SK-N-SH treated with all-trans-retinoic acid at 6 μM for 48 hours (cell line): ENCODE data around the gene RPL23.

ENCODE experiments used
- GLIS3 ChIP-seq: fragments of 250-450 bp; sonication (Bioruptor Pico); IDR thresholded peaks from 2 replicates; pipeline ENCODE4 v1.5.0; 2020; ENCODE audit warnings: mild to moderate bottlenecking, moderate library complexity
- ISL1 ChIP-seq: fragments of 250-450 bp; sonication (Bioruptor Pico); IDR thresholded peaks from 2 replicates; pipeline ENCODE4 v2.1.2; 2022; ENCODE audit warnings: mild to moderate bottlenecking, moderate library complexity
- TSHZ2 ChIP-seq: fragments of 250-450 bp; sonication (Bioruptor Pico); IDR thresholded peaks from 2 replicates; pipeline ENCODE4 v1.5.0; 2020; ENCODE audit warnings: mild to moderate bottlenecking, moderate library complexity
- ZC3H10 ChIP-seq: fragments of 250-450 bp; sonication (Bioruptor Pico); IDR thresholded peaks from 2 replicates; pipeline ENCODE4 v1.5.1; 2021; ENCODE audit warnings: mild to moderate bottlenecking, moderate library complexity
- ZFP30 ChIP-seq: fragments of 450-650 bp; formaldehyde crosslinking; IDR thresholded peaks from 2 replicates; pipeline ENCODE4 v1.5.0; 2022; ENCODE audit warnings: mild to moderate bottlenecking, moderate library complexity
- ZNF8 ChIP-seq: fragments of 450-650 bp; formaldehyde crosslinking; IDR thresholded peaks from 2 replicates; pipeline ENCODE4 v1.5.0; 2020; ENCODE audit warnings: mild to moderate bottlenecking, moderate library complexity
- TF ChIP-seq, protein P1 (sequence below): fragments of 250-450 bp; sonication (Bioruptor Pico); IDR thresholded peaks from 2 replicates; pipeline ENCODE4 v1.5.1; 2020; ENCODE audit warnings: low read depth, mild to moderate bottlenecking, moderate library complexity
- TF ChIP-seq, protein P2 (sequence below): fragments of 250-450 bp; sonication (Bioruptor Pico); IDR thresholded peaks from 2 replicates; pipeline ENCODE4 v1.8.0; 2020; ENCODE audit warnings: mild to moderate bottlenecking, moderate library complexity, borderline replicate concordance

GRCh38 chr17:38867179-38867967 lies 13.9 kb upstream of the RPL23 start:
- TF ChIP-seq, protein P1, sequence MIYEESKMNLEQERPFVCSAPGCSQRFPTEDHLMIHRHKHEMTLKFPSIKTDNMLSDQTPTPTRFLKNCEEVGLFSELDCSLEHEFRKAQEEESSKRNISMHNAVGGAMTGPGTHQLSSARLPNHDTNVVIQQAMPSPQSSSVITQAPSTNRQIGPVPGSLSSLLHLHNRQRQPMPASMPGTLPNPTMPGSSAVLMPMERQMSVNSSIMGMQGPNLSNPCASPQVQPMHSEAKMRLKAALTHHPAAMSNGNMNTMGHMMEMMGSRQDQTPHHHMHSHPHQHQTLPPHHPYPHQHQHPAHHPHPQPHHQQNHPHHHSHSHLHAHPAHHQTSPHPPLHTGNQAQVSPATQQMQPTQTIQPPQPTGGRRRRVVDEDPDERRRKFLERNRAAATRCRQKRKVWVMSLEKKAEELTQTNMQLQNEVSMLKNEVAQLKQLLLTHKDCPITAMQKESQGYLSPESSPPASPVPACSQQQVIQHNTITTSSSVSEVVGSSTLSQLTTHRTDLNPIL = no peak
- TF ChIP-seq ISL1 (CRISPR knock-in tag) (no peak), ZNF8 (CRISPR knock-in tag) (no peak), ZC3H10 (CRISPR knock-in tag) (no peak), TSHZ2 (CRISPR knock-in tag) (no peak), ZFP30 (no peak), GLIS3 (CRISPR knock-in tag) (no peak)
- TF ChIP-seq, protein P2, sequence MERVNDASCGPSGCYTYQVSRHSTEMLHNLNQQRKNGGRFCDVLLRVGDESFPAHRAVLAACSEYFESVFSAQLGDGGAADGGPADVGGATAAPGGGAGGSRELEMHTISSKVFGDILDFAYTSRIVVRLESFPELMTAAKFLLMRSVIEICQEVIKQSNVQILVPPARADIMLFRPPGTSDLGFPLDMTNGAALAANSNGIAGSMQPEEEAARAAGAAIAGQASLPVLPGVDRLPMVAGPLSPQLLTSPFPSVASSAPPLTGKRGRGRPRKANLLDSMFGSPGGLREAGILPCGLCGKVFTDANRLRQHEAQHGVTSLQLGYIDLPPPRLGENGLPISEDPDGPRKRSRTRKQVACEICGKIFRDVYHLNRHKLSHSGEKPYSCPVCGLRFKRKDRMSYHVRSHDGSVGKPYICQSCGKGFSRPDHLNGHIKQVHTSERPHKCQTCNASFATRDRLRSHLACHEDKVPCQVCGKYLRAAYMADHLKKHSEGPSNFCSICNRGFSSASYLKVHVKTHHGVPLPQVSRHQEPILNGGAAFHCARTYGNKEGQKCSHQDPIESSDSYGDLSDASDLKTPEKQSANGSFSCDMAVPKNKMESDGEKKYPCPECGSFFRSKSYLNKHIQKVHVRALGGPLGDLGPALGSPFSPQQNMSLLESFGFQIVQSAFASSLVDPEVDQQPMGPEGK = no peak
